Spleen (tissue), 7 donors: ENCODE measurements around the gene PCMT1.

Source experiments
- CTCF ChIP-seq, 11 experiments: fragments of 200-600 bp in 7 of 11; fragments of 450-650 bp in 4 of 11; sonication (generic) in 4 of 11; IDR thresholded peaks in 8 of 11; conservative IDR thresholded peaks in 3 of 11; 1 replicate in 7 of 11; 2 replicates in 4 of 11; pipeline versions ENCODE4 v1.4.0 to v1.8.0; 2016 to 2021; ENCODE audit warnings: antibody characterized with exemption in 11 of 11, inconsistent platforms in 4 of 11, mild to moderate bottlenecking in 1 of 11
- POLR2A ChIP-seq, 3 donors: fragments of 450-650 bp; IDR thresholded peaks; one replicate each; pipeline ENCODE4 v1.5.1; 2017; ENCODE audit warnings: antibody characterized with exemption in 3 of 3, mild to moderate bottlenecking in 1 of 3
- POLR2AphosphoS5 ChIP-seq, 3 donors: sonication (generic); formaldehyde crosslinking; IDR thresholded peaks; one replicate each; pipeline ENCODE4 v1.5.1; 2017; ENCODE audit warnings: antibody characterized with exemption in 3 of 3
- donor health status: DM: no; HTN: no; CAD: no; lungs with moderate emphysema.
- donor health status: DM: no; HTN: no; CAD: no.
- donor health status: DM: no; HTN: no; CAD: no.

- TF ChIP-seq CTCF (IDR thresholded peaks at IDR 0.05 in 8 of 11, conservative IDR thresholded peaks at IDR 0.05 in 3 of 11) (no peak), POLR2AphosphoS5 (IDR thresholded peaks at IDR 0.05) (no peak), POLR2A (IDR thresholded peaks at IDR 0.05) (no peak)
These were observed 33.2 kb upstream of the PCMT1 start for GRCh38 chr6:149716181-149716963.
